HG03039 (cell line): ENCODE results near the gene RCHY1.

ENCODE experiments used
- ATAC-seq: cut with Tn5 transposase; IDR thresholded peaks from one replicate; pipeline ENCODE4 v1.9.1; 2021; ENCODE audit warnings: mild to moderate bottlenecking, moderate library complexity; ENCODE audit not compliant: unreplicated experiment

Gene RCHY1

GRCh38 chr4:75432683-75433082, 81.5 kb downstream of the RCHY1 start:
- ATAC-seq = no peak

- ATAC-seq = no peak
Observed at GRCh38 chr4:75429208-75429607, 85.0 kb downstream of the RCHY1 start.
